GM19324 (cell line): ENCODE data around the gene CCHCR1.
A peak's percentile ranks its signal among the peaks of the same experiment; 100 is the strongest.

Source experiments
- ATAC-seq: cut with Tn5 transposase; IDR thresholded peaks from one replicate; pipeline ENCODE4 v1.9.1; 2021; ENCODE audit warnings: mild to moderate bottlenecking, moderate library complexity; ENCODE audit not compliant: unreplicated experiment, low FRiP score

CCHCR1 gene

DNA sequence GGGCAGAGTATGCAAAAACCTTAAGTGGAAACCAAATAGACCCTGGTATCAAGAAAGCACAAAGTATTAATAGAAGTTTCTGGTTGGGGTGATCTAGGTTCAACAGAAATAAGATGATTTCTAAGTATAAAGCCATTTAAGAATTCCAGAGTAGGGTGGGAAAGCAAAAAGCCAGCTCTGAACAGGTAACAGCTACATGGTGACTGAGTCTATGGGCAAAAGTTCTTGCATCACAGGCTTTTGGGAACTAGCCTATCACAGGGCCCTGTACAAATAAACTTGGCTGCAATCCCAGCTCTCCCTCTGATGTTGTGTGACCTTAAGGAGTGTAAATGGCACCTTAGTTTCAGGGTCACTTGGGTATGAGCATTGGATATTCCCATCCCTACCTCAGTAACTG lies 6.3 kb upstream of the CCHCR1 start:
- ATAC-seq = no peak

DNA sequence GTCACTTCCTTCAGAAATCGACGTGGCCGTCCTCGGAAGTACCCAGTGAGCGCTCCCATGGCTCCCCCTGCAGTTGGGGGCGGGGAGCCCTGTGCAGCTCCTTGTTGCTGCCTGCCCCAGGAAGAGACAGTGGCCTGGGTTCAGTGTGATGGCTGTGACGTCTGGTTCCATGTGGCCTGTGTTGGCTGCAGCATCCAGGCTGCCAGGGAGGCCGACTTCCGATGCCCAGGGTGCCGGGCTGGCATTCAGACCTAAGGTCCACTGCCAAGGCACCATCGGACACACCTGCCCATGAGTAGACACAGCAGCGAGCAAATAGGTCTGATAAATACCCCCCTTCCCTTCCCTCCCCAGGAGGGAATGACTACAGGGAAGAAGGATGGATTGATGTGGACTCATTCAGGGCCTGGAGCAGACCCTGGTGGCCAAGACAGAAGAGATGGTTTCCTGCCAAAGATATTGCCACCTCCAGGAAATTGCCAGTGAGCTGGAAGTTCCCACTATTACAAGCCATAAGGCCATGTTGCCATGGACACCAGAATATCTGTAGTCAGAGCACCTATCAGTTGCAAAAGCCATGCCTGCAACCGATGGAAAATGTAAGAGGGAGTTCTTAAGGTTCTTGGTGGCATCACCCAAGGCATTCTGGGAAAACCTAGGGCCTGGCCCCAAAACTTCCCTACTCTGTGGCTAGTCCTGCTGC lies 5.0 kb upstream of the CCHCR1 start:
- ATAC-seq = no peak

DNA sequence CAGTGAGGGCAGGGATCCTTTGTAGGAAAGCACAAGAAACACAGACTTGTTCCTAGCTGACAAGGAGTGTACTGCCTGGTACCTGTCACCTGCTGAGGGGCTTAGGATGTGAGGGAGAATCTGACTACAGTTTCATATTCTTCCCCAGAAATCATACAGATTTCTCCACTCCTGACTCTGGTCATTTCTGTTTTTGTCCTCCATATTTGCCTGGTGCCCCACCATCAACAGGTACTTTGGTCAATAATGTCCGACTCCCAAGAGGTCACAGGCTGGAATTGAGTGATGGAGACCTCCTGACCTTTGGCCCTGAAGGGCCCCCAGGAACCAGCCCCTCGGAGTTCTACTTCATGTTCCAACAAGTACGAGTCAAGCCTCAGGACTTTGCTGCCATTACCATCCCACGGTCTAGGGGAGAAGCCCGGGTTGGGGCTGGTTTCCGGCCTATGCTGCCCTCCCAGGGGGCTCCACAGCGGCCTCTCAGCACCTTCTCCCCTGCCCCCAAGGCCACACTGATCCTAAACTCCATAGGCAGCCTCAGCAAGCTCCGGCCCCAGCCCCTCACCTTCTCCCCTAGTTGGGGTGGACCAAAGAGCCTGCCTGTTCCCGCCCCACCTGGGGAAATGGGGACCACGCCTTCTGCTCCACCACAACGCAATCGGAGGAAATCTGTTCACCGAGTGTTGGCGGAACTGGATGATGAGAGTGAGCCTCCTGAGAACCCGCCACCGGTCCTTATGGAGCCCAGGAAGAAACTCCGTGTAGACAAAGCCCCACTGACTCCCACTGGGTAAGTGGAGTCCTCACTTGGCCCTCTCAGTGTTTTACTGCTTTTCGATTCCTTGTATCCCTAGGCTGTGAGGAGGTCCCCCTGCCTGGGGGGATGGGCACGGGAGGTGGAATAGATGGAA lies 3.9 kb upstream of the CCHCR1 start:
- no peak for ATAC-seq

DNA sequence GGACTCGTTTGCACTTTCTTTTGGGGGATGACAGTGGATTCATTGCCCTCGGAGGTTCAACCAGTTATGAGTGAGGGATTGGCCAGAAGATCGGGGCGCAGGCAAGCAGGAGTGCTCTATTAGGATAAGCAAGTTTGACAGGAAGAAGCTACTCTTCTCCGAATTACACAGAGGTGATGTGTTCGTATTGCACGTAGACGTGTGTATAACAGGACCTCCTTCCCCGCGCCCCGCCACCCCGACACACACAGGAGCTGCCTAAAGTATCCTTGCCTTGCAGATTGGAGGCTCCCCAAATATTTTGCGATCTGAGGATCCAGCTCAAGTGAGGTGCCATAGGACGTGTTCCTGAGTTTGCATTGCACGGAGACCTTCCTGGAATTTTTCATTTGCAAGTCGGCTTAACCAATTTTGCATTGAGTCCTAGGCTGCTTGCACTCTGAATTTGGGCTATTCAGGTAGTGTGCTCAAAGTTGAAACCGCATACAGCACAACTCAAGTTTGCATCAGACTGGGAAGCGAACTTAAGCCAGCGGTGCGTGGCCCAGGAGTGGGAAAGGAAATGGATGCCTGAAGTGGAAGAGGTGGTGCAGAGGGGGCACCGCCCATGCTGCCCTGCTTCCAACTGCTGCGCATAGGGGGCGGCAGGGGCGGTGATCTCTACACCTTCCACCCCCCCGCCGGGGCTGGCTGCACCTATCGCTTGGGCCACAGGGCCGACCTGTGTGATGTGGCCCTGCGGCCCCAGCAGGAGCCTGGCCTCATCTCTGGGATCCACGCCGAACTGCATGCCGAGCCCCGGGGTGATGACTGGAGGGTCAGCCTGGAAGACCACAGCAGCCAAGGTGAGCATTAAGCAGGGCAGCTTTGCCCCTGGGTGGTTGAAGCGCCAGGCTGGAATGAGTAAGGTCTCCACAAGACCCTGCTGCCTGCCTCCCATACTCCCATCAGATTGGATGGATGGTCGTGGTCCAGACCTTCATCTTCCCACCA lies 1.6 kb upstream of the CCHCR1 start:
- ATAC-seq = no peak

DNA sequence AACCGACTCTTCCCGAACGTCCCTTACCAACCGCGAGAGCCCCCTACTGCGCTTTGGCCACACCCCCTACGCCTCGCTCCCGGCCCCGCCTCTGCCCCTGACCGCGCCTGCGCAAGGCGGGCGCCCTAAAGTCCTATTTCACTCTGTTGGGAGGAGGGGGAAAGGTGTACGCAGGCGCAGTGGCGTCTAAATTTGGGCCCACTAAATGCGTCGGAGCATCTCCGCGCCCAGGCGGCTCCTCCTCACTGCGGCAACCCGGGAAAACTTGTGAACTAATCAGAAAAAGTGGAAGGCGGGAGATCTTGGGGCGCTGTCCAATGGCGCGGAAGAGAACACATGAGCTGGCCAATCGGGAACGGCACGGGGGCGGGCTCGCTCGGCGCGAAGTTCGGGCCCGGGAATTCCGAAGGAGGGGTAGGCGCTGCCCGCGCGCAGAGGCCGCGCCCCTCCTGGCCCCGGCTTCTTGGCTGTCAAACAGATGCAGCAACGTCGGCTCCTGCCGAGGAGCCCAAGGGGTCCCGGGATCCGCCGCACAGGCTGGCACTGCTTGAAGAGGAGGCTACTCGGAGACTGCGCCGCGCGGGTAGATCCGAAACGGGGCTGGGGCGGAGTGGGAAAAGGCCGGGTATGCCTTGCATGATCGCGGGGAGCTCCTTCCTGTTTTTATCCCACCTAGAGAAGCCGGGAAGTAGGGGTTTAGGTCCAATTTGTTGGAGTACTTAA lies 699 bp upstream of the CCHCR1 start, which contains the start of gene TCF19:
TSS of gene TCF19 (plus strand) at position 450 of the 723 bp plus-strand sequence. CDS start 881 bp downstream, outside the sequence.
- peak; percentile 88 for ATAC-seq

DNA sequence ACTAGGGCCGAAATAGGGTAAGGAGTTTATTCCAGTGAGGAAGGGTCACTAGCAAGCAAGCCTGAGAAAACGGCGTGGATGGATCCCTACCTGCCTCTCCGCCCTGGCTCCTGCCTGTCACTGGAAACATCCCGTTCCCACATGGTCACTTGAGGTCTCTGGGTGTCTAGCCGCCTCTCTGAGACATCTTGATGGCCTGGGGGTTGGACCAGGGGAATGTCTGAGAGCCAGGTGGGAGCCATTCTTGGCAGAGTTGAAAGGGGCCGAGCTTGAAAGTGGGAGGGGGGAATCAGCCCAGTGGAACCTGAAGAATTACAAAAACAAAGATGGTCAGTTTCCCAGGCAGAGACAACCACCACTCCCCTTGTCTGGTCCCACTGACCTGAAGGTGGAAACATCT lies 961 bp downstream of the CCHCR1 start:
- ATAC-seq = no peak

DNA sequence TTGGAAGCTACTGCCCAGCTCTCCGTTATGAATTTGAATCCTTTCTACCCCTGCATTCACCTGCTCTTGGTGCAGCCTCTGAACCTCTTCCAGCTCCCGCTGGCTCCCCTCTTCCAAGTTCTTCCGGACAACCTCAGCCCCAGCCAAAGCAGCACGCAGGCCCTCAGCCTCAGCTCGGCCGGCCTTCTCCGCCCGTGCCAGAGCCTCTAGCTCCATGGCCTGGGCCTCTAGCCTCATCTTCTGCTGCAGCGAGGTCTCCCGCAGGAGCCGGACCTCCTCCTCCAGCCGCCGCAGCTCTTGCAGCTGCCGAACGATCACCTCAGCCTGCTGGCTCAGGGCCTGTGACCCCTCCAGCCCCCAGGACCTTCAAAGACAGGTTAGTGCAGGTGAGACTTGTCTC lies 3.2 kb downstream of the CCHCR1 start:
- ATAC-seq = no peak

DNA sequence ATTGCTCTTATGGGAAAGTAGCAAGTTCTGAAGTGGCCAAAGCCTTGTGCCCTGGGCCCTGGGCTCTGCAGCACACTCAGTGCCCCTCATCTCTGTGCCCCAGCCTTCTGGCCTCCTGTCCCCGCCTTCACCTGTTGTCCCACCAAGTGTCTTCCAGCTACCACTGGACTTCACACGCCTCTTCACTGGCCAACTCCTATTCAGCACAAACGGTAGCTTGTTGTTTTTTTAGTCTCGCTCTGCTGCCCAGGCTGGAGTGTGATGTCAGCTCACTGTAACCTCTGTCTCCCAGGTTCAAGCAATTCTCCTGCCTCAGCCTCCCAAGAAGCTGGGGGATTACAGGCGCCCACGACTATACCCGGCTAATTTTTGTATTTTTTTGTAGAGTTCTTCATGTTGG lies 4.8 kb downstream of the CCHCR1 start:
- ATAC-seq = no peak

DNA sequence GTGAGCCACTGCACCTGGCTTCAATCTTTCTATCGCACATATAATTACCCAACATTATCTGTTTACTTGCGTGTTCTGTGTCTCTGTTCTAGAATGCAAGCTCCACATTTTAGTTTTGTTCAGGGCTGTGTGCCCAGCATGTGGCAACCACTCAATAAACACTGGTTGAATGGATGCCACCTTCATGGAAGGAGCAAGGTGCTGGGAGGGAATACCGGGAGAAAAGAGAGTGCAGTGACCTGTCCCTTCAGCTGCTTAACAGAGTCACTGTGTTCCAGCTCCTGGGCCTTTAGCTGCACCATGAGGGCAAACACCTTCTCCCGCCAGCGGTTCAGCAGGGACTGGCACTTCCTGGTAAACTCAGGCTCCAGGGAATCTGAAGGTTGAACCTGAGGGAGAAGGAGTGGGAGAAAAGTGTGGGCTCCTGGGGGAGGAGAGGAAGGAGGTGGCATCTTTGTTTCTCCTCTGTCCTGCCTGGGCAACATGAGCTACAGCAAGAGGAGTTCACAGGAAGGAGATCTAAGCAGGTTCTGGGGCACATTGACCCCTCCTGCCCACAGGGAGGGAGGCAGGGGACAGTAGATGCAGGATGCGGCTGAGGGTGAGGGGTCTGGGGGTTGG lies 7.7 kb downstream of the CCHCR1 start:
- ATAC-seq = no peak

DNA sequence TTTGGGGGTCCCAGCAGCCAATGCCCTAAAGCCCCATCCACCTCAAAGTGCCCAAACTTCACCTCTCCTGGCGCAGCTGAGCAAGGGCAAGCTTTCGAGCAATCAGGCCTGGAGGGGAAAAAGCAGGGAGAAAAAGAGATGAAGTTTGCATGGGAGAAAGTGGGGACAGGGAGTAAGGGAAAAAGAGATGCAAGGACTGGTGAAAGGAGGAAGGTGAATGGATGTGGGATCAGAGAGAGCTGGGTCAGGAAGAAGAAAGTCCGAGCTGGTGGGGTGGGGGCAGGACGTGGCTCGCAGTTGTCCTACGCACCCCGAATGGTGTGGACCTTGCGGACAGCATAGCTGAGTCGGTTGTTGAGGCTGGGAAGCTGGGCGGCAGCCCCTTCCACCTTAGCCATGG lies 12.2 kb downstream of the CCHCR1 start:
- ATAC-seq = no peak

DNA sequence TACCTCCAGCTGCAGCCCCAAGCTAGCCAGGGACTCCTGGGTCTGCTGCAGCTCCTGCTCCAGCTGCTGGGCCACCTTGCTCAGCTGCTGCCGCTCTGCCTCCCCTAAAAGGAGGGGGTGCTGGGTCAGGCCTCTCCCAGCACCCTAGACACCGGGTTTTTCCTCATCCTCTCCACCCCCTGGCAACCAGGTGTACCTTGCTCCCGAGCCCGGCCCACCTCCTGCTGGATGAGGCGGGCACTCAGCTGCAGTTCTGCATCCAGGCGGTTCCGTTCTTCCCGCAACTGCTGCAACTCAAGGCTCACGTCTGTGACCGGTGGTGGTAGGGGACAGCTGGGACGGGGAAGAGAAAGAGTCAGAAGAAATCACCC lies 12.6 kb downstream of the CCHCR1 start:
- no peak for ATAC-seq

DNA sequence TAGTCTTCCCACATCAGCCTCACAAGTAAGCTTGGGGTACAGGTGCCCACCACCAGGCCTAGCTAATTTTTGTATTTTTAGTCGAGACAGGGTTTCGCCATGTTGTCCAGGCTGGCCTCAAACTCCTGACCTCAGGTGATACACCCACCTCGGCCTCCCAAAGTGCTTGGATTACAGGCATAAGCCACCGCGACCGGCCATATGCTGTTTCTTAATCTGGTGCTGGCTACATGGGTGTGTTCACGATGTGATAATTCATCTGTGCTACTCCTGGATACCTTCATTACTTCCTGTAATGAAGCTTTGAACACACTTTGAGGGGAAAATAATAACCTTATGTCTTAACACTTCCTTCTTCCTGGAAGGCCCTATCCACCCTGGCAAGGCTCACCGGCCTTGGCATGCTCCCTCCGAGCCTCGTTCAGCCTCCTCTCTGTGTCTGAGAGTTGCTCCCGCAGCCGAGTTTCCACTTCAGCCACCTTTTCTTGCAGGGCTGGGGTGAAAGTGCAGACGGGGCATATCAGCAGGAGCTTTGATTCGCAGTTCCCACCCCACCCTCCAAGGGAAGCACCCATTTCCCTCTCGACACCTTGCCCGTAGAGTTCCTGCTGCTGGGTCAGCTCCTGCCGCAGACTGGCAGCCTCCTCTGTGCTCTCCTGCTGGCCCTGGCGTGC lies 13.2 kb downstream of the CCHCR1 start:
- no peak for ATAC-seq

DNA sequence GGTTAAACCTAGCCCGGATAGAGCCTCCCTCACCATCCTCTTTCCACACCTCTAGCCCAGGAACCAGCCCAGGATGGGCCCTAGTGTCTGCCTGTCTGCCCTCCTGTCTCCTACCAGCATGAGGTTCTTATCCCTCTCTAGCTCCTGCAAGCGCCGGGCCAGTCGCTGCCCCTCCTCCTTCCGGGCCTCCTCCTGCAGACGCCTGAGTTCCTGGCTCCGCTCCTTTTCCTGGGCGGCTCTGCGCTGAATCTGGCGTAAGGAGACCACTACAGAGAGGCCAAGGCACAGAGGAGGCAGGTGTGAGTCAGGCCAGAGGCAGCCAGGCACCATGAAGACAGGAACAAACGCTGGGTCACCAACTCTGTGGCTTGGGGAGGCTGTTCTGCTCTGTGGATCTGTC lies 14.5 kb downstream of the CCHCR1 start:
- ATAC-seq = no peak

DNA sequence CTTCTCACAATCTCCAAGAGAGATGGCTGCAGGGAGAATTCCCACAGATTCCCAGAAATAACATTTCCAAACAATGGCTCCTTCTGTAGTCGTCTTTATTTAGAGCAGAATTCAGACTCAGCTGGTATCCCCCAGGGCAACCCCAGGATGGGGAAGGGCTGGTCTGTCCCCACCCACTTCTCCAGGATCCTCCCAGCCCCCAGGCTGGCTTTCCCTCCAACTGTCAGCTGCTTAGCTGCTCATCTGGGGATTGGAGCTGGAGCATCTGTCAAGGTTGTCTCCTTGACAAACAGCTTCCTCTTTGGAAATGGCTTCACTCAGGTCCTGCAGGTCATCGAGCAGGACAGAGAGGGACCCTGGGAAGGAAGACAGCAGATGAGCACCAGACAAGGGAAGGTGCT lies 15.2 kb downstream of the CCHCR1 start:
- no peak for ATAC-seq

DNA sequence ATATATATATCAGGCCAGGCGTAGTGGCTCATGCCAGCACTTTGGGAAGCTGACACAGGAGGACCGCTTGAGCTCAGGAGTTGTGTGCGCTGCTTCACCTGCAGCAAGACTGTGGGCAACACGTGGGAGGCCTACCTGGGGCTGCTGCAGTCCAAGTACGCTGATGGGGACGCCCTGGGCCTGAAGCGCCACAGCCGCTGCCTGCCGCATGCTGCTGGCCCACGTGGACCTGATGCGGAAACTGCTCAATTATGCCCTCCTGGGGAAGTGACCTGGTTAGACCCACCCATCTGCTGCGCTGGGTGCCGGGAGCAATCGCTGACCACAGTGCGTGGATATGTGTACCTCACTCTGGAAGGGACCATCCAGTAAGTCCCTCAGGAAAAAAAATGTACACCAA lies 17.0 kb downstream of the CCHCR1 start:
- ATAC-seq = no peak

DNA sequence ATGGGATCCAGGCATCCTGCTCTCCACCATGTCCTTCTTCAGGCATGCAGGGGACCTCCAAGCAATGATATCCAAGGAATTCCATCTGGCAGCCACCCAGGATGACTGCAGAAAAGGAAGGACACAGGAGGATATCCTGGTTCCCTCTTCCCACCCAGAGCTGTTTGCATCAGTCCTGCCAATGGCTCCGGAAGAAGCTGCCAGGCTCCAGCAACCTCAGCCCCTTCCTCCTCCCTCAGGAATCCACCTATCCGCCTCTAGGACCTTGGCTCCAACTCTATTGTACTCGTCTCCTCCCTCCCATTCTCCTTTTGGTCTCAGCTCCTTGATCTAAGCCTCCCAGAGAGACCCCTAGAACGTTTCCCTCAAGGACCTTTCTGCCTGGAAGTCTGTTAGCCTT lies 18.0 kb downstream of the CCHCR1 start:
- no peak for ATAC-seq

DNA sequence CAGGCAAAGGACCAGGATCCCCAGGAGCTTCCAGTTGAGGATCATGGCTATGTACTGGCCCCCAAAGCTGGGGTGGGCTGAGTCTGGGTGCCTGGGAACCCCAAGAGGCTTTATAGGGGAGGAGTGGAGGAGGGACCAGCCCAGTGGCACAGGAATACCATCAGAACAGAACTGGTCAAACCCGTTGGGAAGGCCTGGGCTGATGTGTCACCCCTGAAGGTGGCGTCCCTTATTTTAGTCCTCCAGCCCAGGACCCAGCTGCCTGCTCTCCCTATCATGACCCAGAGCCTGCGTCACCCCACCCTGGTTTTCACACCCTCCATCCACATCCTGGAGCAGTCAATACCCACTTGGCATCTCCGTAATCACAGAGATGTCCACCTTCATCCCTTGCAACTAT lies 18.6 kb downstream of the CCHCR1 start, which contains the start of gene PSORS1C2:
TSS of gene PSORS1C2 (minus strand) at position 85 of the 400 bp plus-strand sequence. CDS start at position 45, 40 bp downstream.
- no peak for ATAC-seq

DNA sequence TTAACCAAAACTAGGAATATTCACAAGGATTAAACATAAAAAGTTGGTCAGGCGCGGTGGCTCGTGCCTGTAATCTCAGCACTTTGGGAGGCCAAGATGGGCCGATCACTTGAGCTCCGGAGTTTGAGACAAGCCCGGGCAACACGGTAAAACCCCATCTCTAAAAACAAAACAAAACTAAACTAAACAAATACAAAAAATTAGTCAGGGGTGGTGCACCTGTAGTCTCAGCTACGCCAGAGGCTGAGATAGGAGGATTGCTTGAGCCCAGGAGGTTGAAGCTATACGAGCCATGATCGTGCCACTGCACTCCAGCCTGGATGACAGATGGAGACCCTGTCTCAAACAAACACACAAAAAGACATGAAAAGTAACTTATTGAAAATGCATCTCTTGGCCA lies 21.9 kb downstream of the CCHCR1 start:
- no peak for ATAC-seq

DNA sequence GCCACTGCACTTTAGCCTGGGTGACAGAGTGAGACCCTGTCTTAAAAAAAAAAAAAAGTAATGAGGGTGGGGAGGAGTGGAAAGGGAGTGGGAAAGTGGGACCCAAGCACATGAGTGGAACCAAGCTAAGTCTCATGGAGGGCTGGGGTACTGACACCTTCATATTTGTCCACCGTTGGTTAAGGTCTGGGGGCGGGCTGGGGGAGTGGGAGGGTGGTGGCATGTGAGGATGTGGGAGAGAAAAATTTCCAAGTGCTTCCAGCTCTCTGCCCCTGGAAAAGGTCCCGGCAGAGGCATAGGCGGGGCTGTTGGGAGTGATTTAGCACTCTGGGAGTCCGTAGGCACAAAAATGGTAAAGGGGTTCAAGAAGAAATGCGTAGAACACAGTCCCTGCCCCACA lies 24.8 kb downstream of the CCHCR1 start:
- no peak for ATAC-seq
